Thyroid gland (tissue), 4 donors: ENCODE data around the gene STK11IP.
A peak's percentile ranks its signal among the peaks of the same experiment; 100 is the strongest.

Experiments
- POLR2A ChIP-seq, 2 donors: fragments of 450-650 bp; IDR thresholded peaks; one replicate each; pipeline ENCODE4 v1.6.1; 2017; ENCODE audit warnings: antibody characterized with exemption in 2 of 2, mild to moderate bottlenecking in 2 of 2, moderate library complexity in 1 of 2
- TF ChIP-seq, protein P1 (sequence below), 6 experiments: fragments of 200-600 bp in 3 of 6; fragments of 450-650 bp in 3 of 6; sonication (generic) in 3 of 6; IDR thresholded peaks; one replicate each; pipeline ENCODE4 v1.5.1; 2016 to 2019; ENCODE audit warnings: antibody characterized with exemption in 6 of 6, mild to moderate bottlenecking in 2 of 6, inconsistent platforms in 1 of 6, moderate library complexity in 1 of 6

DNA sequence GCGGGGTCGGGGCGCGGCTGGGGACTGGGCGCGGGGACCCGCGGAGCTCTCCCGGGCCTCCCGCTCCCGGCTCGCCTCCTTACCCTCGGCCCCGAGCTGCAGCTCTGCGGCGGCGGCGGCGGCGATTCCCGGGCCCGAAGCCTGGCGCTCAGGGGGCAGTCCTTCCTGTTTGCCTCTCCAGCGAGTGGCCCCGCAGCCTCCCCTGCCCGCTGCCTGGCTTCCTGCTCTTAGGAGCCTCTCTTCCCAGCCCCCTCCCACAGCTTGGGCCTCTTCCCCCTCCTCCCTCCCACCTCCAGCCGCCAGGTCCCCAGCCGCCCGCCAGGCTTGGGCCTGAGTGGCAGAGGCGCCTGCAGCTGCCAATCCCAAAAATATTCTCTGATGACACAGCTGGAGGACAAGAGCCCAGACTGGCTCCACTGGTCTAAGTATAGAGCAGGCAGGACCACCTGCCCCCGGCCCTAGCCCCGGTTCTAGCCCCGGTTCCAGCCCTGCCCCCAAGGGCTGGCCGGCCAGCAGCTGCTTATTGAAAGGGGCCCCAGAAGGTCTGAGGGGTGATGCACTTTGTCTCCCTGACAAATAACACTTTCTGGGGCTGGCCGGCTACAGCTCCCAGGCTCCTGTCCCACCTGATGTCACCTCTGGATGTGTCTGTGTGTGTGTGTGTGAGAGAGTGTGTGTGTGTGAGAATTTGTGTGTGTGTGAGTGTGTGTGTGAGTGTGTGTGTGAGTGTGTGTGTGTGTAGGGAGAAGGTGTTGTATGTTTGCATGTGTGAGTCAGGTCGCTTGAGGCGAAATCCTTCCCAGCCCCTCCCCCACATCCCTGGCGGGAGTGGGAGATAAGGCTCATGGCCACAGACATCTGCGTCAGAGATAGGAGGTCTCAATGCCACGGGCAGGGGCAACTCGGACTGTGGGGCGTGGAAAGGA, 26.1 kb upstream of the STK11IP start, which contains the start of gene OBSL1:
- TF ChIP-seq POLR2A (IDR thresholded peaks at IDR 0.05) = peak in 1 of 2 donors; percentile 61
- TF ChIP-seq, protein P1, sequence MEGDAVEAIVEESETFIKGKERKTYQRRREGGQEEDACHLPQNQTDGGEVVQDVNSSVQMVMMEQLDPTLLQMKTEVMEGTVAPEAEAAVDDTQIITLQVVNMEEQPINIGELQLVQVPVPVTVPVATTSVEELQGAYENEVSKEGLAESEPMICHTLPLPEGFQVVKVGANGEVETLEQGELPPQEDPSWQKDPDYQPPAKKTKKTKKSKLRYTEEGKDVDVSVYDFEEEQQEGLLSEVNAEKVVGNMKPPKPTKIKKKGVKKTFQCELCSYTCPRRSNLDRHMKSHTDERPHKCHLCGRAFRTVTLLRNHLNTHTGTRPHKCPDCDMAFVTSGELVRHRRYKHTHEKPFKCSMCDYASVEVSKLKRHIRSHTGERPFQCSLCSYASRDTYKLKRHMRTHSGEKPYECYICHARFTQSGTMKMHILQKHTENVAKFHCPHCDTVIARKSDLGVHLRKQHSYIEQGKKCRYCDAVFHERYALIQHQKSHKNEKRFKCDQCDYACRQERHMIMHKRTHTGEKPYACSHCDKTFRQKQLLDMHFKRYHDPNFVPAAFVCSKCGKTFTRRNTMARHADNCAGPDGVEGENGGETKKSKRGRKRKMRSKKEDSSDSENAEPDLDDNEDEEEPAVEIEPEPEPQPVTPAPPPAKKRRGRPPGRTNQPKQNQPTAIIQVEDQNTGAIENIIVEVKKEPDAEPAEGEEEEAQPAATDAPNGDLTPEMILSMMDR (IDR thresholded peaks at IDR 0.05) = peak in 1 of 6 experiments; percentile 9
